ENCODE results near the gene MRPL54.

The MRPL54 gene

DNA sequence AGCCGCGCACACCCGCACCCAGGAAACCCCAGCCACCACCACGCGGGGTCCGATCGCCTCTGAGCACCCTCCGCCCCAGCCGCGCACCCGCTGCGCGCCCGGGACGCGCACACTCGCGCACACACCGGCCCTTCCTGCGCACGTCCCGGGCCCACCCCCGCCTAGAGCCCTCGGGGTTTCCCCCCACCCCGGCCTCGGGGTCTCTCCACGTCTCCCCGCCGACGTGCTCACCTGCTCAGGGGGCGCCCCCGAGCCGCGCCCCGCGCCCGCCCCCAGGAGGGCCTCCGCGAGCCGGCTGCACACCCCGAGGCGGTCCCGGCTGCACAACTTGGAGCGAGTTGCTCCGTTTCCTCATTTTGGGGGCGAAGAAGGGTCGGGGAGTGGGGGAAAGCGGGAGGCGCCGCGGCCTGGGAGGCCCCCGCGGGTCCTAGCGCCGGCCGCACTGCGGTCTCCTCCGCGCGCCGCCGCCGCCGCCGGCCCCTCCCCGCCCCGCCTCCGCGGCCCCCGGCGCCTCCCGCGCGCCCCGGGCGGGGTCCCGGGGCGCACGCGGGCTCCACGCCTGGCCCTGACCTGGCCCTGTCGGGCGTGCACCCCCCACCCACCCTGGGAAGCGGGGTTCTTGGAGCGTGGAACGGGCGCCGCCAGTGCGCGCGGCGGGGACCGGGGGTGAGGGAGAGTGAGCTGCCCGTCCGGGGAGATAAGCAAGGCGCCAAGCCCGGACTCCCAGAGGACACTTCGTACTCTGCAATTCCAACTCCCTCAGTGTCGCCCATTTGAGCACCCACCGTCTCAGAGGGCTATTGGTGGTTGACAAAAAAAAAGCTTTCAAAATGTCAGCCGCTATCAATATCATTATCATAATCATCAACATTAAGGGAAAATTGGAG, 23.7 kb downstream of the MRPL54 start, which contains the start of gene MATK:
Gene MATK, minus strand, starts transcription at position 444 of the 887 bp plus-strand sequence. CDS start 1,246 bp downstream, outside the sequence.
- DNase-seq = peak; percentile 37

DNA sequence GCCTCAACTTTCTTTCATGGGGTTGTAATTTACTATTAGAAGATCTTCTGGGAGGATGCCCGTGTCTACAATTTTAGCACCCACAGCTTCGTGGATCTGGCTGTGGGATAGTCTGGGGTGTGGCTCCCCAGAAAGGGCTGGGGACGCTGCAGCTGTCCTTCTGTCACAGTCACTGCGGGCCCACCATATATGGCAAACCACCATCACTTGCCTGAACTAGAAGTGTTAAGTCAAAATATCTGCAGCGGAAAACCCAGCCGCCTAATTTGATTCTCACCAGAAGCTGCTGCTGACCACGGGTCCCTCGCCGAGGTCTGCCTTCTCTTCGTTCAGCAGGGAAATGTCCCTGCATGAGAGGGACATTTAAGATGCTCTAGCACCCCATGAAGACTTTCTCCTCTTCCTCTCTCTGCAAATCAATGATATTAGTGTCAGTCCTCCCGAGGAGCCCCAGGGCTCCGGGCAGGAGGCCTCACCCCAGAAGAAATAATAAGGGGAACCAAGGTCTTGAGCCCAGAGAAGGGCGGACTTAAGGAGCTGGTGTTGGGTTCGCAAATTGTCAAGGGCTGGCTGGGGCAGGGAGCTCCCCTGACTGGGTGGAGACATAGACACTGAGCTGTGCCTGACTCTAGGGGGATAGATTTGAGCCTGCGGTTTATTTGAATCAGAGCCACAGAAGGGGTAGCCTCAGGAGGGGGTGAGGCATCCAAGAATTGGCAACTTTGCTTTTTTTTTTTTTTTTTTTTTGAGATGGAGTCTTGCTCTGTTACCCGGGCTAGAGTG, 26.7 kb downstream of the MRPL54 start:
- peak; percentile 58 for DNase-seq

DNA sequence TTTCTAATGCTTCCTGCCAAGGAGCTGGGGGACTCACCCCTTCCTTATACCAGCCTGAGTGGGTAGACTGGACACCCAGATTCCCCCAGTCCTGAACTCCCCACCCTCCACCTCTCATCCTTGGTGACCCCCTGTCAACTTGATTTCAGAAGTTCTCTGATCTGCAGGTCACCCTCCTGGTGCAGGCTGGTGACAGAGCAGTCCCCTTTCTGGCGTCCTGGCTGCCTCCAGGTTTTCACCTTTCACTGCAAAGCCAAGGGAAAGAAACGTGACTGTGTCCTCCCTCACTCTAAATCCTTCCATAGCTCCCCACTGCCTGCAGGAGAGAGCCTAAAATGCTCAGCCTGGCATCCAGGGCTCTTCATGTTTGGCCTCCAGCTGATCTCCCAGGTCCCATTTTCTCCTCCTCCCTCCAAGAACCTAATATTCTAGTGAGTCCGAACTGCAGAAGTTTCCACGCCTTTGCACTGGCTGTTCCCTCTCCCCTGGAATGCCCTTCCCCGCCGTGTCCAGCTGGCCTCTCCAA, 27.8 kb downstream of the MRPL54 start:
- no peak for DNase-seq

DNA sequence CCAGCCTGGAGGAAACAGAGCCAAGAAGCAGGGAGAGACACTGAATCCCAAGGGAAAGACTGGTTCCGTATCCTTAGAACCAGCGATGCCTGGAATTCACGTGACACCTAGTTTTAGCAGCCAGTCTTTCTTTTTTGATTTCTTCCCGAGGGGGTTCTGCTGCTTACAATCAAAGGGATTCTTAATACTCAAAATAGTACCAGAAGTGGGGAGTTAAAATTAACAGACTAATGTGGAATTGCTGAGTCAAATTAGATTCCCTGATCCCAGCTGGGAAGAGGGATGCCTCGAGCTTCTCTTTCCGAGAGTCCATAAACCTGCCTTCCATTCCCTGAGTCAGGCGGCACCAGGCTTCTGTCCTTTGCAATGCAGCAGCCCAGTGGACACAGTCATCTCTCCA, 28.5 kb downstream of the MRPL54 start:
- DNase-seq = no peak

- DNase-seq = no peak
These were observed 29.6 kb downstream of the MRPL54 start for GRCh38 chr19:3792114-3792513.

- no peak for DNase-seq
These were observed 31.3 kb downstream of the MRPL54 start for GRCh38 chr19:3793799-3794198.

- no peak for DNase-seq
These were observed 33.9 kb downstream of the MRPL54 start for GRCh38 chr19:3796358-3796757.

GRCh38 chr19:3798137-3798536, 35.7 kb downstream of the MRPL54 start:
- peak; percentile 61 for DNase-seq

DNA sequence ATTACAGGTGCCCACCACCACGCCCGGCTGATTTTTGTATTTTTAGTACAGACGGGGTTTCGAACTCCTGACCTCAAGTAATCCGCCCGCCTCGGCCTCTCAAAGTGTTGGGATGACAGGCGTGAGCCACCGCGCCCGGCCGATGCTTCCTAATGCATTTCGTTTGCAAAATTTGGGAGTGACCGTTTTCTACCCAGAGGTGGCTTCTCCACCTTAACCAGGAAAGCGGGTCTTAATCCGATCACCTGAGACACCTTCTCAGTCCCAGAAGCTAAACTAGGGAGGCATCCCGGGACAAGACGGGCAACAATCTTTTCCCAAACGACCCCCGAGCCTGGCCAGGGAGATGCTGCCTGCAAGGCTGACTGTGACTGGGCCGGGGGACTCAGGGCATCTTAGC, 38.5 kb downstream of the MRPL54 start:
- DNase-seq = no peak

GRCh38 chr19:3801412-3802096, 39.1 kb downstream of the MRPL54 start:
- peak; percentile 72 for DNase-seq

- no peak for DNase-seq
These were observed 40.8 kb downstream of the MRPL54 start for GRCh38 chr19:3803114-3803888.

- DNase-seq = no peak
These were observed 41.5 kb downstream of the MRPL54 start for GRCh38 chr19:3803986-3804385.

- no peak for DNase-seq
These were observed 41.9 kb downstream of the MRPL54 start for GRCh38 chr19:3804429-3804828.

GRCh38 chr19:3805859-3806258, 43.4 kb downstream of the MRPL54 start:
- DNase-seq = no peak

- DNase-seq = no peak
These were observed 44.6 kb downstream of the MRPL54 start for GRCh38 chr19:3807131-3807480.

DNA sequence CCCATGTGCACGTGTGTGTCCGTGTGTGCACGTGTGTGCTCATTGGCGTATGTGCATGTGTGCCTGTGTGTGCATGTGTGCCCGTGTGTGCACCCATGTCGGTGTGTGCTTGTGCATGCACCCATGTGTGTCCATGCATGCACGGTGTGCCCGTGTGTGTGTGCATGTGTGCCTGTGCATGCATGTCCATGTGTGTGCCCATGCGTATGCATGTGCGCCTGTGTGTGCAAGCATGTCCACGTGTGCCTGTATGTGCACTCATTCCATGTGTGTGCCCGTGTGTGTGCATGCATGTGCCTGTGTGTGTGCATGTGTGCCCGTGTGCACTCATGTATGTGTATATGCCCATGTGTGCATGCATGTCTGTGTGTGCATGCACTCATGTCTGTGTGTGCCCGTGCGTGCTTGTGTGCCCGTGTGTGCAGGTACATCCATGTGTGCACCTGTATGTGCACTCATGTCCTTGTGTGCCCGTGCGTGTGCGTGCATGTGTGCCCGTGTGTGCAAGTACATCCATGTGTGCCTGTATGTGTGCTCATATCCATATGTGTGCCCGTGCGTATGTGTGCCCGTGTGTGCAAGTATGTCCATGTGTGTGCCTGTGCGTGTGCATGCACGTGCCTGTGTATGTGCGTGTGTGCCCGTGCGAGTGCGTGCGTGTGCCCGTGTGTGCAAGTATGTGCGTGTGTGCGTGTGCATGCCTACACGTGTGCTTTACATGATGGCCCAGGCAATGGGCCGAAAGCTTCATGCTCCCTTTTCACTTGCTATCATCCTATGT, 45.3 kb downstream of the MRPL54 start:
- DNase-seq = no peak

- DNase-seq = no peak
These were observed 46.1 kb downstream of the MRPL54 start for GRCh38 chr19:3808420-3809143.

- no peak for DNase-seq
These were observed 47.6 kb downstream of the MRPL54 start for GRCh38 chr19:3809881-3810707.

DNA sequence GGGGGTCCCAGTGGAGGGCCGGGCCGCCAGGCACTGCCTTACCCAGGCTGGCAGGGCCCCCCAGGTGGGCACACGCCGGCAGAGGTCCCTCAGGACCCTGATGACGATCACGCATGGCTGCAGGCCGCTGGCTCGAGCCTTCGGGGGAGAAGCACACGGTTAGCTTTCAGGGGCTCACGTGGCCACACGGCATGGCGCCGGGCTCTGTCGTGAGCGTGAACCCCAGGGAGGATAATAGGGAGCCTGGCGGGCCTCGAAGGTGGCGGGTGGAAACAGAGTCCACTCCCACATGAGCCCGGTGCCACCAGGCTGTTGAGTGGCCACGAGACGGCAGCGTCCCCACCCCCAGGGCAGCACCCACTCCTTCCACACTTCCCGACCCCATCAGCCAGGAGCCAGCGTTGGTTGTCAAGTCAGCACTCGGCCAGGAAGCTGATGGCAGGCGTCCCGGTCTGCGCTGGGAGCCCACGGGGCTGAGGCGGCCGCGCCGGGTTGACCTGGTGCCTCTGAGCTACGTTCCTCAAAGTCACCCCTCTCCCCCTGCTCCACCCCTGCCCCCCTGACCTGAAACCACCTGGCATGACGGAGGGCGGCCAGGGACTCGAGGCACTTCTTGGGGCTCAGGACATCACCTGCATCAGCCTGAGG, 48.4 kb downstream of the MRPL54 start:
- DNase-seq = no peak
